Myocyte (in vitro differentiated cells): ENCODE data around the gene BAD. TPM values are rescaled to one million over a fixed set of nuclear protein-coding genes. Genes with fewer than 3 reads are reported as not detected.

Experiments used
- DNase-seq: peaks from one replicate; pipeline ENCODE4 v3.0.0-alpha.2; 2012; ENCODE audit warnings: low read depth
- total RNA-seq: library from RNA; depleted of rRNA; stranded (reverse); fragments of >200 nt; gene quantifications from 2 replicates; pipeline ENCODE4 v1.2.3, GENCODE V29; 2014

BAD gene
- total RNA-seq, 1 donor from 2014 or later, result 89.1 TPM

- DNase-seq, result no peak
These were observed 2.3 kb downstream of the BAD start for GRCh38 chr11:64281957-64282770.

GRCh38 chr11:64278576-64279190 is 5.8 kb downstream of the BAD start:
- DNase-seq, result no peak

GRCh38 chr11:64276653-64277431 is 7.6 kb downstream of the BAD start:
- no peak for DNase-seq

- no peak for DNase-seq
These were observed 8.6 kb downstream of the BAD start for GRCh38 chr11:64275841-64276240.

GRCh38 chr11:64275031-64275800 is 9.2 kb downstream of the BAD start:
- no peak for DNase-seq

GRCh38 chr11:64269540-64270220 is 14.8 kb downstream of the BAD start:
- peak; percentile 100 for DNase-seq

- DNase-seq, result peak; percentile 59
These were observed 15.4 kb downstream of the BAD start for GRCh38 chr11:64268893-64269539.

GRCh38 chr11:64268025-64268892 is 16.2 kb downstream of the BAD start:
- peak; percentile 57 for DNase-seq

- peak; percentile 42 for DNase-seq
These were observed 17.1 kb downstream of the BAD start for GRCh38 chr11:64267207-64267945.

GRCh38 chr11:64266339-64266738 is 18.1 kb downstream of the BAD start:
- DNase-seq, result no peak

GRCh38 chr11:64265176-64266160 is 19.0 kb downstream of the BAD start:
- DNase-seq, result no peak

GRCh38 chr11:64264371-64264852 is 20.1 kb downstream of the BAD start:
- DNase-seq, result no peak

GRCh38 chr11:64263947-64264317 is 20.5 kb downstream of the BAD start:
- no peak for DNase-seq

GRCh38 chr11:64263021-64263946 is 21.2 kb downstream of the BAD start:
- peak; percentile 75 for DNase-seq

- no peak for DNase-seq
These were observed 22.0 kb downstream of the BAD start for GRCh38 chr11:64262271-64263002.
